GM21737 (cell line): ENCODE measurements around the gene ITGAV.

ENCODE experiments used
- ATAC-seq: cut with Tn5 transposase; IDR thresholded peaks from one replicate; pipeline ENCODE4 v1.9.1; 2021; ENCODE audit warnings: mild to moderate bottlenecking, moderate library complexity; ENCODE audit not compliant: unreplicated experiment

Gene ITGAV

GRCh38 chr2:186659383-186659782 is 69.5 kb downstream of the ITGAV start:
- no peak for ATAC-seq

DNA sequence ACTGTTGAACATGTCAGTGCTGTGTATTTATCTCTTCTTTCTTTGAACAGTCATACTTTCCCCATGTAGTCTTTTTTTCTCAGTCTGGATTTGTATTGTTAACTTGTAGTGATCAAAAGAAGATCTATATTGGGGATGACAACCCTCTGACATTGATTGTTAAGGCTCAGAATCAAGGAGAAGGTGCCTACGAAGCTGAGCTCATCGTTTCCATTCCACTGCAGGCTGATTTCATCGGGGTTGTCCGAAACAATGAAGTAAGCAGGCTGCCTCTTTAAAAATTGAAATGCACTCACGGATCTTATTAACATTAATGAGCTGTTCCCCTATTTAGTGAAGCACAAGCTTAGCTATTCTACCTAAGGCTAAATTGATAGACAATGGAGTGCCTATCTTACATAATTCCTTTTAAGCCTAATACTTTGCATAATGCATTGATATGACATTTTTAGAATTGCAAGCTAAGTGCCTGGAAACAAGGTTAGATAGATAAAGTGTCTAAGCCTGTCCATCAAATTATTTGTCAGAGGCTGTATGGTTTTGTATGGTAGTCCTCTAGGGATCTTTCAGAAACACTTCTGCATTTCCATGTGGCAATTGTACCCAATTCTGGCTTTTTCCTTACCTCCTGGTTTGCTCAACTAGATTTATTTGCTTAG is 74.7 kb downstream of the ITGAV start:
- no peak for ATAC-seq

- ATAC-seq: no peak
Observed at GRCh38 chr2:186669146-186669545, 79.3 kb downstream of the ITGAV start.

- ATAC-seq: no peak
Observed at GRCh38 chr2:186670831-186671230, 81.0 kb downstream of the ITGAV start.

- no peak for ATAC-seq
Observed at GRCh38 chr2:186675380-186675779, 85.5 kb downstream of the ITGAV start.

- ATAC-seq: no peak
Observed at GRCh38 chr2:186683341-186683740, 93.5 kb downstream of the ITGAV start.

DNA sequence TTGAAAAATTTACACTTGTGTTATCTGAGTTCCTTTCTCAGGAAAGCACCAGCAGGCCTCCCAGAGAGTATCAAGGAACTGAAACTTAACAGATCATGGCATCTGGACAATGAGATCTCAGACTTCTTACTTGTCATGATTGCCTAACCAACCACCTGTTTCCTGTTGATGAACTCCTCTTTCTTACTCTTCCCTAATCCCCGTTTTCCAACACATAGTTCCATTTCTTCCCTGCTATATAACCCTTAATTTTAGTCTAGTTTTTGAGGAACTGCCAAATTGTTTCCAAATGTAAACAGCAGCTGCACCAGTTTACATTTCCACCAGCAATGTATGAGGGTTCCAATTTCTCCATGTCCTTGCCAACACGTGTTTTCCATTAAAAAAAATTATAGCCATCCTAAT is 98.0 kb downstream of the ITGAV start:
- no peak for ATAC-seq

- ATAC-seq: no peak
Observed at GRCh38 chr2:186688813-186689212, 99.0 kb downstream of the ITGAV start.

- ATAC-seq: no peak
Observed at GRCh38 chr2:186690786-186691185, 100.9 kb downstream of the ITGAV start.

DNA sequence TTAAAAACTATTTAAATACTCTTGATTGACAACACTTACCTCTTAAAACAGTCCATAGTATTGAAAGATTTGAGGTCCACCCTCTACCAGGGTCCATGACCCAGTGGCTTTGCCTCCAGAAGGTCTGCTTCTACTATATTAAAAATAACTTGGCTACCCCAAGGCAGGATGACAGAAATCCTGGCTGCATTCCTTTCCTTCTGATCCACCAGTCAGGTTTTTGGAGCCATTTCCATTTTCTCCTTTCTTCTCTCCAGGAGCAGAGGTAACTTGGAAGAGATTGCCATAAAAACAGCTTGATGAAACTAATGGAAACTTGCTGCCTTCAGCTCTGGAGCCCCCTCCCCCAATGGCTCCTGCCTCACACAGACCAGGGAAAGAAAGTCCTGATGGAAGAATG is 101.4 kb downstream of the ITGAV start:
- ATAC-seq: no peak

DNA sequence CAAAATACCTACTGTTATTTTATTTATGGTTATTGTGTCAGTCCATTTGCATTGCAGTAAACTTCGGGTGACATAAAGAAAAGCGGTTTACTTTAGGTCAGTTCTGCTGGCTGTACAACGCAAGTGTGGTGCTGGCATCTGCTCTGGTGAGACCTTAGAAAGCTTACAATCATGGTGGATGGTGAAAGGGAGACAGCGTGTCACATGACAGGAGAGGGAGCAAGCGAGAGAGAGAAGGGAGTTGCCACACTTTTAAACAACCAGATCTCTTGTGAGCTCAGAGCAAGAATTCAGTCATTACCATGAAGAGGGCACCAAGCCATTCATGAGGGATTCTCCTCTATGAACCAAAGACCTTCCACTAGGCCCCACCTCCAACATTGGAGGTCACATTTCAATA is 102.0 kb downstream of the ITGAV start:
- ATAC-seq: no peak

DNA sequence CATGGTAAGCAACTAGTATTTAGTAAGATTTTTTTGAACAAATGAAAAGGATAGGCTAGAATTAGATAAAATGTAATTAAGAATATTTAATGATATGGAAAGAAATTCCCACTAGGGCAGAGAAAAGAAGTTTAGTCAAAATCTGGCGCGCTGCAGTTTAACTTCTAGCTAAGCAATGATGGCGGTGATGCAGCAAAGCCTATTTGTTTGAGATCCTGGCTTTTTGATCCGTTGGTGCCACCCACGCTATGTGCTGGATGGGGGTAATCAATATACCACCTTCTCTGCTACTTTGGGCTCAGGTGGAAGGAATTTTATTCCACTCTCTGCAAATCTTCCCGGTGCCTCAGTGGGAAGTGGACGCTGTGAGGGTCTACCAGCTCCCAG is 103.6 kb downstream of the ITGAV start:
- ATAC-seq: no peak

DNA sequence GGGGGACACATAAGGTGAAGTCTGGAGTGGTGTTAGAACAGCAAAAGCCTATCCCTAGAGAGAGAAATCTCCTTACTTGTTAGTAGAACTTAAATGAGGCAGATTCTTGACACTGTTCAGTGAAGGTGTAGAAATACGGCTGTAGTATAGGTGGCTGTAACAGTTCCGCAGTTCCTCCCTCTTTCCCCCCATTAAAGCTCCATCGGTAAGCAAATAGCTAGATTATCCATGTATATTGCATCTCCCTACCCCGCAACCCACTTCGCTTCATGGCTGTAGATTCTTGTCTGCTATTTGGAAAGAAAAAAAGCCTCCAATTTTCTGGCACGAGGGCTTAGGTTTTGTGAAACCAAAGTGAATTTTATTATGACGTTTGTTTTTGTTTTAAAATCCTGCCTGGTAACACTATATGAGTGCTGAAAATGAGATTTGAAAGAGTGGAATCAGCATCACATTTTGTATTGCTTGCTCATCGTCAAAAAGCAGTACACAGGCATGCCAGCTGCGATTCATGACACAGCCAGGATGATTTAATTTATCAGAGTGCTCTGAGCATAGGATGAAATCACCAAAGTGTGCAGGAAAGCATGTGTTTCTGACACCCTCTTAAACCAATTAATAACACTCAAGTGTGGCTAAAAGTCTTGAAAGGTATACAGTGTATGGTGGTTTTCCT is 105.4 kb downstream of the ITGAV start:
- ATAC-seq: no peak

DNA sequence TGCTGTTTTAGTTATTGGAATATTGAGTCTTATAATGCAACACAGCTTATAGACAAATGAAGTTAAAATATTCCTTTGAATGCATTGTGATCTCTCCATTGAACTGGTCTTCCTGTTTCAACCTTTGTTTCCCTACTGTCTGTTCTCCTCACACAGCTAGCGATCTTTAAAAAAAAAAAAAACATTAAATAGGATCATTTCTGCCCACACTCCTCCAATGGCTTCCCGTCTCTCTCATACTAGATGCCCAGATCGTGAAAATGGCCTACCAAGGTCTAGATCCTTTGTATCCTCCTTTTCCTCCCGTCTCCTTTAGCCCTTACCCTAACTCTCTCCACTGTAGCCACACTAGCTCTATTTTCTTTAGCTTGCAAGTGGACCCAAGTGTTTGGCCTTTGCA is 106.4 kb downstream of the ITGAV start:
- no peak for ATAC-seq

GRCh38 chr2:186696804-186697203 is 106.9 kb downstream of the ITGAV start:
- ATAC-seq: no peak

DNA sequence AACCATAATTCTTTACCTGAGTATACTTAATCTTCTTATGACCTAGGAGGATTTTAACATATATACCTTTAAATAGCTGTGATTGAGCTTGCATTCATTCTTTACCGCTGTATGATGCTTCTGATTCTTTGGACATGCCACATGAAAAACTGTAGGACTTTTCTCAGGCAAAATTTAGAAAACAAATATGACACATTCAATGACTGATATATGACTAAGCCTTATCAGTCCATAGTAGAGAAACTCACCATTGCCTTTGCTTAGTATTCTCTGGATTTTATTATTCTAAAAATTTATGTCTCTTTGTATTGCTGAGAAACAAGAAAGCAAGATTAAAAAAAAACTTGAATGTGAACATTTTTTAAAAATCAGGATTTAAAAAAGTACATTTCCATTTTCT is 107.7 kb downstream of the ITGAV start:
- no peak for ATAC-seq

DNA sequence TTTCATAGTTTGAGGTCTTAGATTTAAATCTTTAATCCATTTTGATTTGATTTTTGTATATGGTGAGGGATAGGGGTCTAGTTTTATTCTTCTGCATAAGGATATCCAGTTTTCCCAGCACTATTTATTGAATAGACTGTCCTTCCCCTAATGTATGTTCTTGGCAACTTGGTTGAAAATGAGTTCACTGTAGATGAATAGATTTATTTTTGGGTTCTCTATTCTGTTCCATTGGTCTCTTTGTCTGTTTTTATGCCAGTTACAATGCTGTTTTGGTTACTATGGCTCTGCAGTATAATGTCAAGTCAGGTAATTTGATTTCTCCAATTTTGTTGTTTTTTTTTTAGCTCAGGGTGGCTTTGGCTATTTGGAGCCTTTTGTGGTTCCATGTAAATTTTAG is 109.9 kb downstream of the ITGAV start:
- ATAC-seq: no peak

DNA sequence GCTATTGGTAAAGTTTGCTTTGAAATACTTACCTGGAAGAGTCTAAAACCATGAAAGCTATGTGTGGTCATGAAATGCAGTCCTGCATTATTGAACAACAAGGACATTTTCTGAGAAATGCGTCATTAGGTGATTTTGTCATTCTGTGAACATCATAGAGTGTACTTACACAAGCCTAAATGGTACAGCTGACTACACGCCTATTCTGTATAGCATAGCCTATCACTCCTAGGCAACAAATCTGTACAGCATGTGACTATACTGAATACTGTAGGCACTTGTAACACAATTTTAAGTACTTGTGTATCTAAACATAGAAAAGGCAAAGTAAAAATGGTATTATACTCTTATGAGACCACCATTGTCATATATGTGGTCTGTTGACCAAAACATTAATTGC is 112.2 kb downstream of the ITGAV start:
- ATAC-seq: no peak

DNA sequence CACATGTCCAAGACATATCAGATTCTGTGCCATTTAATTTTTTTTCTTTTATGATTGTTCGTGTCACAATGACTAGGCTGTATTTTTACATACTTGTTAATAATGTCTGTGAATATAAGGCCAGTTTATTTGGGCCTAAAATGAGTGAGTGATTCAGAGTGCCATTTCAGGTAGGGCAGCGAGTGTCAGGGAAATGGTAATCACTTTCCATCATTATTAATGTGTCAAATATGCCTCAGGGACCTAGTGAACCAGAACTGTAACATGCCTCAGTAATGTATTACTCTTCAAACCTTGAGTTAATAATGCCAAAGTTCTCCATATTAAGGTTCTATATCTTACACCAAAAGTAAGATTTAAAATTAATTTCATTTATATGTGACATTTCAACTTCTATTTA is 112.6 kb downstream of the ITGAV start:
- no peak for ATAC-seq

DNA sequence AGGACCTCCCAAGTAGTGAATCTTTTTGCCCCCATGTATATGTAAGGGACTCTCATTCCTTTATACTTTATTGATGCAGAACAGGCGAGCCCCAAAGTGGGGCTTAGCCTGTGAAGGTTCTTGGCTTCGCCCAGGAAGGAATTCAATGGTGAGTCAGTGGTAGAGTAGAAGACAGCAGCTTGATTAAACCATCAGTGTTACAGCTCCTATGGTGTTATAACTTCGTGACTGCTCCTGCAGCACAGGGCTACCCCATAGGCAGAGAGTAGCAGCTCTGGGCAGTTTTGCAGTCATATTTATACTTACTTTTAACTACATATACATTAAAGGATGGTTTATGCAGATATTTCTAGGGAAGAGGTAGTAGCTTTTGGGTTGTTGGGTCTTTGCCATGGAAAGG is 115.0 kb downstream of the ITGAV start:
- no peak for ATAC-seq

GRCh38 chr2:186709529-186710450 is 119.9 kb downstream of the ITGAV start:
- ATAC-seq: no peak

DNA sequence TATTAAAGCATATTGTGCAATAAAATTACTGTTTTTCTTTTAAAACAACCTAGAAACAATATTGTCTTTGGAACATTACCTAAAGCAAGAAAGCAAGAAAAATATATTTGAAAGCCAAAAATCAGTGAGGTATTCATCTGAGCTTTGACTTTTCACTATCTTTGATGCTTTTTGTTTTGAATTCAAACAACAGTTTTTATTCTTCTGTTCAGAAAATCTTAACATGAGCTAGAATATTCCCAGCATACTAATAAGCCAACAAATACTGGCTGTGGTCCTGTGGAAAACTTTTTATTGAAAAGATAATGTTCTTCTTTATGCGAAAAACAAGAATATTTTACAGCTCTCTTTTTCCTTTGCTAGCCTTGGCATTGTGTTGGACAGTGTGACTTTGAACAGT is 123.8 kb downstream of the ITGAV start:
- no peak for ATAC-seq
